HG03432 (cell line): ENCODE data around the gene PYDC1.
A peak's percentile ranks its signal among the peaks of the same experiment; 100 is the strongest.
"Not testable (repeated sequence)": the region's sequence is repeated elsewhere in the genome, so short reads cannot be mapped to it uniquely, and the experiment has no call there.

Experiments used
- ATAC-seq: cut with Tn5 transposase; IDR thresholded peaks from one replicate; pipeline ENCODE4 v1.9.1; 2021; ENCODE audit warnings: mild to moderate bottlenecking, moderate library complexity; ENCODE audit not compliant: unreplicated experiment

Gene PYDC1

DNA sequence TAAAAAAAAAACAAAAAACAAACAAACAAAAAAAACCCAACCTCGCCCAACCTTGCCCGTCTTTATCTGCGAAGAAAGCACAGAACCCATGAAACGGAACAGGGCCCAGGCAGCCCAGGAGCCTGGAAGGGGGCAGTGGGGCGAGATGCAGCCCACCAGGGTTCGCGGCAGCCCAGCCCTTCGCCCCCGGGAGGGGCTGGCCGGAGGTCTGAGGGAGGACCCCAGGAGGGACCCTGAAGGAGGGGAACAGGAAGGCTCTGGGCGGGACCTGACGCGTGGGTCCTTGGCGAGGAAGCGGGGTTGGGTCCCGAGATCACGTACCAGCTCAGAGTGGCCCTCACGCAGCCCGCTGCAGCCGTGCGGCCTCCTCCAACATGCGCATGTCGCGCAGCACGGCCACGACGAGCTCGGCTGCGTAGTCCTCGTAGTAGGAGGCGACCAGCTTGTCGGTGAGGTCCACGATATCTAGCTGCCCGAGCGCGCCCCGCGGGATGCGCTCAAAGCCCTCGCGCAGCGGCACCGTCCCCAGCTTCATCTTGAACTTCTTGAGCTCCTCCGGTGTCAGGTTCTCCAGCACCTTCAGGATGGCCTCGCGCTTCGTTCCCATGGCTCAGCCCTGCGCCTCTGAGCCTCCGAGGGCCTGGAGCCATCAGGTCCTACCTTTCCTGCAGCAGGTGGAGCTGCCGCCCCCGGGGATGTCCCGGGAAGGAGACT, at the start of gene PYDC1:
TSS of gene PYDC1 (minus strand) at position 714 of the 714 bp plus-strand sequence. CDS start at position 607, 107 bp downstream.
- ATAC-seq, result no peak

DNA sequence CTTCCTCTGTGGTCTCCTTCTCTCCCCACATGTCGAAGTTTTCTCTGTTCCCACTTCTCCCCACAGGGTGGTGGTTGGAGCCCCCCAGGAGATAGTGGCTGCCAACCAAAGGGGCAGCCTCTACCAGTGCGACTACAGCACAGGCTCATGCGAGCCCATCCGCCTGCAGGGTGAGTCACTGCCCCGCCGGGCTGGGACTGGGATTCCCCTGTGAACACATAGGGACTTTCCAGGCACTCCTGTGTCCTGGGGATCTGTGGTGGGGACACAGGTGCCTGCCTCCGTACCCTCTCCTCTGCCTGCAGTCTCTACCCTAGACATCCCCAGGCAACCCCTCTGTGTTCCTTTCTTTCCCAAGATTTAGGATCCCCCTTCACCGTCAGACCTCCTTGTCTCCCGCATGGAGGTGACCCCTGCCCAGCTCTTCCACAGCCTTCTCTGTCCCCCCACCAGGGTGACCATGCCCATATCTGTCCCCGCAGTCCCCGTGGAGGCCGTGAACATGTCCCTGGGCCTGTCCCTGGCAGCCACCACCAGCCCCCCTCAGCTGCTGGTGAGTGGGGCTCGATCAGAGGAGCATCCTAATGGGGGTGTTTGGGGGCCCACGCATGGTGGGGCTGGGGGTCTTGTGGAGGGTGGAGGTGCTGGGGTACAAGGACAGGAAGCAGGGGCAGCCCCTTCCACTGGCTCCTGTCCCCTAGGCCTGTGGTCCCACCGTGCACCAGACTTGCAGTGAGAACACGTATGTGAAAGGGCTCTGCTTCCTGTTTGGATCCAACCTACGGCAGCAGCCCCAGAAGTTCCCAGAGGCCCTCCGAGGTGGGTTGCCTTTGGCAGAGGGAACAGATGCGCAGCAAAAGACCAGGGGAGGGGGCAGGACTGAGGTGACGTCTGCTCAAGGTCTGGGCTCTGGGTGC, 48.7 kb upstream of the PYDC1 start:
- peak; percentile 96 for ATAC-seq

DNA sequence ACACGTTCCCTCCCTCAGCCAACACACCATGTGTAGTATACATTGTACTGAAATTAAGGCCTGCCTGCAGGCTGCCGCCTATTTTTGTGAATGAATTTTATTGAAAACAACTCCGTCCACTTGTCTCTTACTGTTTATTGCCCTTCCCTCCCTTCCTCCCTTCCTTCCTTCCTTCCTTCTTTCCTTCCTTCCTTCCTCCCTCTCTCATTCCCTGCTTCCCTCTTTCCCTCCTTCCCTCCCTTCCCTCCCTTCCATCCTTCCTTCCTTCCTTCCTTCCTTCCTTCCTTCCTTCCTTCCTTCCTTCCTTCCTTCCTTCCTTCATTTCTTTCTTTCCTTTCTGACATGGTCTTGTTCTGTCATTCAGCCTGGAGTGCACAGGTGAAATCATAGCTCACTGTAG, 45.1 kb upstream of the PYDC1 start:
- ATAC-seq, result no peak

DNA sequence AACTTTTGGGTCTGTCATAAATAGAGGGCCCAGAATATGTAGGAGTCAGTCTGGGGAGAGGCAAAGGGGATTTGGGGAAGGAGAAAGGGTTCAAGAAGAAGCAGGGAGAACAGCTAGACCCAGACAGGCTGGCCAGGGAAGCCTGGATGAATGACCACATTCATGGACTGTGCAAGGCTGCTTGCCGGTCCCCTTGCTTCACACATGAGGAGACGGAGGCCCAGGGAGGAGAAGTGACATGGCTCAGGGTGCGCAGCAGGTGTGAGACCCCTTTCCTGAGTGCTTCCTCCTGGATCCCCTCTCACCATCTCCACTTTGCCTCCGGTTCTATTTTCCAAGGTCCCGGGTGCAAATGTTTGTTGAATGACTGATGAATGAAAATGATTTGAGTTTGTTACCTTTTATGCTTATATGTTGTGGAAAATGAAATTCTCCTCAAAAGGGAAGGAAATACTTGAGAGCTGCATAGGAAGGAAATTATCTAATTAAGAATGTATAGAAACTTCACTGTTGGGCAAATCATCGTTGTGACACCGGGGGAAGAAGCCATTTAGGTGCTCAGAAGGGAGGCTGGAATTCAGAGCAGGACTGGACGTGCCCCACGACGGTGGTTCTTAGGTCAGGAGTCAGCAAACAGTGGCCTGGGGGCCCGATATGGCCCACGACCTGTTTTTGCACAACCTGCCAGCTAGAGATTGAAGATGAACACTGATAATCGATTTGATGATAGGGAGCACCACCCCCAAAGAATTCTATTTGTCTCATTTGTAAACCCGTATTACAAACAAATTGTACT, 43.4 kb upstream of the PYDC1 start:
- ATAC-seq, result no peak

DNA sequence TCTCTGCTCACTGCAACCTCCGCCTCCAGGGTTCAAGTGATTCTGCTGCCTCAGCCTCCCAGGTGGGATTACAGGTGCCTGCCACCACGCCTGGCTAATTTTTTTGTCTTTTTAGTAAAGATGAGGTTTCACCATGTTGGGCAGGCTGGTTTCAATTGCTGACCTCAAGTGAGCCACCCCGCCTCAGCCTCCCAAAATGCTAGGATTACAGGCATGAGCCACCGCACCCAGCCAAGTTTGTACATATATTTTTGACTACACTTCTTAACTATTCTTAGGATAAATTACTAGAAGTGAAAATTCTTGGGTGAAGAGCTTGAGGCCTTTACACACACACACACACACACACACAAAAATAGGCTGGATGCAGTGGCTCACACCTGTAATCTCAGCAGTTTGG, 41.4 kb upstream of the PYDC1 start:
- ATAC-seq, result no peak

DNA sequence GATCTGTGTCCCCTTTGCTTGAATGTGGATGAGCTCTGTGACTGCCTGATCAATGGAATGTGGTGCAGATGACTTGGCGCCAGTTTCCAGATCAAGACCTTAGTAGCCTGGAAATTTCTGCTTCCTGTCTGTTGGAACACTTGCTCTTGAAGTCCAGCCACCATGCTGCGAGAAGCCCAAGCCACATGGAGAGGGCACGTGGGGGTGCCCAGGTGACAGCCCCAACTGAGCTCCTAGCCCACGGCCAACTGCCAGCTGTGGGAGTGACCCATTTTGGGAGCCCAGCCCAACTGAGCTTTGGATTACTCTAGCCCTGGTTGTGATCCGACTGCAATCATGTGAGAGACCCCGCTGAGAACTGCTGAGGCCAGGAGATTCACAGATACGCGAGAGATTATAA, 39.5 kb upstream of the PYDC1 start:
- ATAC-seq, result no peak

DNA sequence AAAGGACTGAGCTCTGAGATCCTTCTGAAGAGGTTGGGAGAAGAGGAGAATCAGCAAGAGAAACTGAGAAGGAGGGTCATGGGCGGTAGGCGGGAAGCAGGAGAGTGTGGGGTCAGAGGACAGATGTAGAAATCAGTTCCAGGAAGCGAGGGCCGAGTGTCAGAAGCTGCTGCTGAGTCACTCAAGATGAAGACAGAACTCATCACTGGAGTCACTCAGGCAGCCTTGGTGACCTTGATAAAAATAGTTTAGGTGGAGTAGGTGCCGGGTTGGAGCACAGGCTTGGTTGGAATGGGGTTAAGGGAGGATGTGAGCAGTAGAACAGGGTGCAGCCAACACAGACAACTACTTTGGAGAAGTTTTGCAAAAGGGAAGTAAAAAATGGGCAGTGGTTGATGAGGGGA, 36.7 kb upstream of the PYDC1 start:
- no peak for ATAC-seq

DNA sequence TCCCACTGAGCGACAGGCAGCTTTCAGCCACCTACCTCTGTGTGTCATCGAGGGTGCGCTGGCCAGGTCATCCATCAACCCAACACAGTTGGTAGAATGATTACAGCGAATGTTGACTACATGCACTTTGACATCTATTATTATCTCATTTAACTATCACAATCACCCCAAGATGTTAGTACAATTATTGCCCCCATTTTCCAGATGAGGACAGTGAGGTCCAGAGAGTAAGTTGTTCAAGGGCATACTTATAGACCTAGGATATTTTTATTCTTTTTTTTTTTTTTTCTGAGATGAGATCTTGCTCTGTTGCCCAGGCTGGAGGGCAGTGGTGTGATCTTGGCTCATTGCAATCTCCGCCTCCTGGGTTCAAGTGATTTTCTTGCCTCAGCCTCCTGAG, 34.5 kb upstream of the PYDC1 start:
- no peak for ATAC-seq

DNA sequence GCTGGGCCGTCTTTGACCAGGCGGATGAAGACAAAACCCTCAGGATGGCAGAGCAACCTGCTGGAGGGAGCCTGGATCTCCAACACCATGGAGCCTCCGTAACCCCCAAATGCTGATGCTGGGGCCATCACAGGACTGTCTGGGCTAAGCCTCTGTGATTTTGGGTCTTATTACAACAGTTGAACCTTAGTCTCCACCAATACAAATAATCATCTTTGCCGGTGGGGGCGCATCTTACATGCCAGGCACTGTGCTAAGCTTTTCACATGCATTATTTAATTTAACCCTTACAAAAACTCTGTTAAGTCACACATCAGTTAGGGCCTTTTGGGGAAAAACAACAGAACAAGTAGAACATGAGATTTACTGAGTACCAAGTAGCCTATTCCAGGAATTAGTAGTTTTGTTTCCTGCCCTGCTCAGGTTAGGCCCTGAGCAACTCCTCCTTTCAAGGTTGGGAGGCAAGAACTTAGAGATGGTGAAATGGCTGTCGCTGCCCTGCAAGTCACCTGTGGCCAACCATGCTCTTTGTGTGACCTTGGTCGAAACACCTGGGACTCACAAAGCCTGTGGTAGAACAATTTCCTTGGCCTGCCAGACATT, 33.9 kb upstream of the PYDC1 start:
- ATAC-seq, result no peak

DNA sequence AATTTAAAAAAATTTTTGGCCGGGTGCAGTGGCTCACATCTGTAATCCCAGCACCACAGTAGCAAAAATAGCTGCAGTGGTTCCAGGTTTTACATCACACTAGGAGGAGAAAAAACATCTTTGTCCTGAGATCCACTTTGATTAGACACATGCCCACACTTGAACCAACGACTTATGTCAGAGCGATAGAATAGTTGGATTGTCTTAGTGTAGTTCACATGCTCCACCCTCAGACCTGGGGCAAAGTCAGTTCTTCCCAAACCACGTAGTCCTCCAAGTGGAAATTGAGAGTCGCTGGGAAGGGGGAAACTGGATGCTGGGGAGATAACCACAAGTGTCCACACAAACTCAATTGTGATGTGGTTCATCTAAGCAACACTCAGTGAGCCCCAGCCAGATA, 31.4 kb upstream of the PYDC1 start:
- no peak for ATAC-seq

DNA sequence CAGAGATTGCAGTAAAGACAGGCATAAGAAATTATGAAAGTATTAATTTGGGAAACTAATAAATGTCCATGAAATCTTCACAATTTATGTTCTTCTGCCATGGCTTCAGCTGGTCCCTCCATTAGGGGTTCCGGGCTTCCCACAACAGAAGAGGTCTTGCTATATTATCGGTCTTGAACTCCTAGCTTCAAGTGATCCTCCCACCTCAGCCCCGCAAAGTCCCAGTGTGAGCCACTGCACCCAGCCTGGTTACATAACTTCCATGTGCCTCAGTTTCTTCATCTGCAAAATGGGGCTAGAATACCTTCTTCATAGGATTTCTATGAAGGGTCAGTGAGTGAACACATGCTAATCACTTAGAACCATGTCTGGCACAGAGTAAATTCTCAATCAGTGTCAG, 29.4 kb upstream of the PYDC1 start:
- ATAC-seq, result no peak

DNA sequence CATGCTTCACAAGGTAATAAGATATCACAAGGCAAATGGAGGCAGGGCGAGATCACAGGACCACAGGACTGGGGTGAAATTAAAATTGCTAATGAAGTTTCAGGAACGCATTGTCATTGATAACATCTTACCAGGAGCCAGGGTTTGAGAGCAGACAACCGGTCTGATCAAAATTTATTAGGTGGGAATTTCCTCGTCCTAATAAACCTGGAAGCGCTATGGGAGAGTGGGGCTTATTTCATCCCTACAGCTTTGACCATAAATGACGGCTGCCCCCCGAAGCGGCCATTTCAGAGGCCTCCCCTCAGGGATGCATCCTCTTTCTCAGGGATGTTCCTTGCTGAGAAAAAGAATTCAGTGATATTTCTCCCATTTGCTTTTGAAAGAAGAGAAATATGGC, 28.7 kb upstream of the PYDC1 start:
- not testable (repeated sequence) for ATAC-seq

DNA sequence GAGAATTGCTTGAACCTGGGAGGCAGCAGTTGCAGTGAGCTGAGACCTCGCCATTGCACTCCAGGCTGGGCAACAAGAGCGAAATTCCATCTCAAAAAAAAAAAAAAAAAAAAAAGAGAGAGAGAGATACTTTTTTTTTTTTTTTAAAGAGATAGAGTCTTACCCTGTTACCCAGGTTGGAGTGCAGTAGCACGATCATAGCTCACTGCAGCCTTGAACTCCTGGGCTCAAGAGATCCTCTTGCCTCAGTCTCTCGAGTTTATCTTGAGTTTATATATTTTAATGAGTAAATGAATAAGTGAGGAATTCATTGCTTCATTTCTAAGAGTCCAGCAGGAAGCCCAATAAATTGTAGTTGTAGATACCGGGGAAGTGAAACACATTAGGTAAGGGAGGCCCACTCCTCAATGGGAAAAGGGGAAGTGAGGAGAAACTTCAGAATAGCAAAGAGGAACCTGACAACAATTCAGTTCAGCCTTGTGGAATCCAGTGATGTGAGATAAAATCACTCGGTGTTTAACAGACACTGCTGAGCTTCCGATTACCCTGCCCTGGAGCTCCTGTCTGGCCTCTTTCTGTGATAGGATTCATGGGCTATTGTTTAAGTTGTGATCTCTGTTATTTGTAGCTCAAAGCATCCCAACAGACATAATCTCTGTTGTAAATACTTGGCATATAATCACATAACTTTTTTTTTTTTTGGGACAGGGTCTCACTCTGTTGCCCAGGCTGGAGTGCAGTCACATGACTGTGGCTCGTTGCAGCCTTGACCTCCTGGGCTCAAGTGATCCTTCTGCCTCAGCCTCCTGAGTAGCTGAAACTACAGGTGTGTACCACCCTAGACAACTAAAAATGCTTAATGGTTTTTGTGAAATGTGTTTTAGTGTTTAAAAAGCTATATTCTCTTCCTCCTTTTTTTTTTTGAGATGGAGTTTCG, 27.1 kb upstream of the PYDC1 start:
- no peak for ATAC-seq

DNA sequence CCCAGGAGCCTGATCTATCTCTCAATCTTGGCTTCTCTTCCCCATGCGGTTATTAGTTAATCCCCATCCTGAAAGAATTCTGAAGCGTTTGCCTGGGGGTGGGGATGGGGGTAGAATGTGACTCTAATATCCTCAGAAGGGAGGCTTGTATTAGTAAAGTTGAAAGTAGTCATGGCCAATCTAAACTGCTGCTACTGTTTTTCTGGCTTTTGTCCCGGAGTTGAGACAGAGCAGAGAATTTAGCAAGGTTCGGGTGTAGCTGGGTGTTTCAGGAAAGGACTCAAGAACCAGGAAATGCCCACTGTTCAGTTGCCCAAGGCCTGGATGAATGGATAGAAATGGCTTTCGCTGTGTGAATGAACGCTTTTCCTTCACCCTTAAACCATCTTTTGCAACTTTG, 25.3 kb upstream of the PYDC1 start:
- ATAC-seq, result no peak

DNA sequence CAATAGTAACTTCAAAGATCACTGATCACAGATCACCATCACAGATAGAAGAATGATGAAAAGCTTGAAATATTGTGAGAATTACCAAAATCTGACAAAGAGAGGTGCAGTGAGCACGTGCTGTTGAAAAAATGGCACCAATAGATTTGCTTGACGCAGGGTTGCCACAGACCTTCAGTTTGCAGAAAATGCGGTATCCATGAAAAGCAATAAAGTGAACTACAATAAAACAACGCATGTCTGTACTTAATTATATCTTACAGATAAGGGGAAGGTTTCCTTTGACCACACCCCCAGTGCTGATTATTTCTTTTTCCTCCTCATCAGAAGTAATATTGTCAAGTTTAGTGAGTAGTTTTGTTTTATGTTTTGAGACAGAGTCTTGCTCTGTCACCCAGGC, 21.1 kb upstream of the PYDC1 start:
- no peak for ATAC-seq

DNA sequence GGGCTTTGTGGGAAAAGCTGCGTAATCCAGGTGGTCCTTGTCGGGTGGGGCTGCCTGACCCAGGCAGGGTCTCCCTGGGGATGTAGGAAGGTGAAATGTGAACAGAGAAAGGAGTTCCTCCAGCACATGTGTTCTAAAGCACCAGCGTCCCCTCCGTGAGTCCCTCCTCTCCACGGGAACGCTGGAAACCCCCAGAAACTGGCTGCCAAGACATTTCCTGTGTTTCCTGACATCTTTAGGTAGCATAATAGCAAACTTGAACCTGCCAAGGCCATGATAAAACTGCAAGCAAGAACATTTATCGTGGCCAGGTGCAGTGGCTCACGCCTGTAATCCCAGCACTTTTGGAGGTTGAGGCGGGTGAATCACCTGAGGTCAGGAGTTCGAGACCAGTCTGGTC, 12.6 kb upstream of the PYDC1 start:
- no peak for ATAC-seq

DNA sequence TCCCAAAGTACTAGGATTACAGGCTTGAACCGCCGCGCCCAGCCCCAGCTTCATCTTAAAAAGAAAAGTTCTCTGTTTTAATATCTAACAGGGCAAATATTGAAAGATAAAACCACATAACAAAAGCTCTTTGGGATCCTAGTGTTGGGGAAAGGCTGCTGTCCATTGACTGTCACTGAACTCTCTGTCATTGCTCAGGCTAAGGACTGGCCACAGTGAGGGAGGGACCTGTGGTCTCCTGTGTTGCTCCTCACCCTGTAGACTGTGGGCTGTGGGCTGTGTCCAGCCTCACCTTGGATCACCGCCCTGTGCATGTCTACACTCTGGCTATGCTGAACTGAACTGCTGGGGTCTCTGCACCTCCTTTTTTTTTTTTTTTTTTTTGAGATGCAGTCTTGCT, 11.3 kb upstream of the PYDC1 start:
- ATAC-seq, result no peak

DNA sequence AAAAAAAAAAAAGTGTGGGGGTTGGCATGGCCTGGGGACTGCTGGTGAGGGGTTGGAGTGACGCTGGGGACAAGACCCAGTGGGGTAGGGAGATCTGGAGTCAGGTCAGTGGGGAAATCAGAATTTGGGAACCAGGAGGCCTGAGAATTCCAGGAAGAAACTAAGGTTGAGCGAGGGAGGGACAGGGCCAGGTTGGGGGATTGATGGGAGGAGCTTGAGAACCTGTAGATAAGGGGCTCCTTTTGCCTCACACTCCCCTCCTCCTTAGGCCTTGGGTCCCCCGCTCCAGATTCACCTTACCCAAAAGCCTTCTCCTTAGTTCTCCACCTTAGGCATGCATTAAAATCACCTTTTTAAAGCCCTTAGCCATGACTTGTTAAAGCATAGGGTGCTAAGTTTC, 8.3 kb upstream of the PYDC1 start:
- no peak for ATAC-seq

DNA sequence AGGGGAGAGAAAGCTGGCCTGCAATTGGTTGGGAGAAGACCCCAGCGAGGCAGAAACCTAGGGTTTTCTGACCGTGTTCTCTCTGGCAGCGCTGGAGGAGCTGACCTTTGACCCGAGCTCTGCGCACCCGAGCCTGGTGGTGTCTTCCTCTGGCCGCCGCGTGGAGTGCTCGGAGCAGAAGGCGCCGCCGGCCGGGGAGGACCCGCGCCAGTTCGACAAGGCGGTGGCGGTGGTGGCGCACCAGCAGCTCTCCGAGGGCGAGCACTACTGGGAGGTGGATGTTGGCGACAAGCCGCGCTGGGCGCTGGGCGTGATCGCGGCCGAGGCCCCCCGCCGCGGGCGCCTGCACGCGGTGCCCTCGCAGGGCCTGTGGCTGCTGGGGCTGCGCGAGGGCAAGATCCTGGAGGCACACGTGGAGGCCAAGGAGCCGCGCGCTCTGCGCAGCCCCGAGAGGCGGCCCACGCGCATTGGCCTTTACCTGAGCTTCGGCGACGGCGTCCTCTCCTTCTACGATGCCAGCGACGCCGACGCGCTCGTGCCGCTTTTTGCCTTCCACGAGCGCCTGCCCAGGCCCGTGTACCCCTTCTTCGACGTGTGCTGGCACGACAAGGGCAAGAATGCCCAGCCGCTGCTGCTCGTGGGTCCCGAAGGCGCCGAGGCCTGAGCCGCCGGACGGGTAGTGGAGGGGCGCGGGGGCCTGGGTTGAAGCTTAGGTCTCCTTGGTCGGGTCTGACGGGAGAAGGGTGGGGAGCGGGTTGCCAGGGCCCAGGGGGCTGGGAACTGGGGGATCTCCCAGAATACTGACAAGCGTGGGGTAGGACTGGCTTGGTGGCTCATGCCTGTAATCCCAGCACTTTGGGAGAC, 7.4 kb upstream of the PYDC1 start:
- ATAC-seq, result no peak
